WTC11 (cell line): ENCODE data around the gene CACHD1. TPM values are rescaled to one million over a fixed set of nuclear protein-coding genes. Genes with fewer than 3 reads are reported as not detected.

Experiments
- ATAC-seq: fragments of 200-7000 bp; cut with Tn5 transposase; 2 replicates; pipeline ENCODE4 v1.10.0; 2021; ENCODE audit warnings: mild to moderate bottlenecking, moderate library complexity
- CTCF ChIA-PET: fragments of 300-600 bp; sonication (Branson Sonifier 250); formaldehyde crosslinking; loops from one replicate; lab custom pipeline; 2021; ENCODE audit warnings: antibody characterized with exemption; lab: Charles Lee
- POLR2A ChIA-PET: fragments of 350-600 bp; sonication (Branson Sonifier 250); formaldehyde crosslinking; loops from one replicate; lab custom pipeline; 2021; ENCODE audit warnings: antibody characterized with exemption; lab: Charles Lee
- DNase-seq: peaks from one replicate; pipeline ENCODE4 v3.0.0; 2021; ENCODE audit warnings: low spot score
- H3K27ac Mint-ChIP-seq: 2 replicates; pipeline ENCODE4 v1.8.0; 2021; ENCODE audit warnings: mixed read lengths
- H3K27me3 Mint-ChIP-seq: 2 replicates; pipeline ENCODE4 v1.8.0; 2021; ENCODE audit warnings: low read depth, mild to moderate bottlenecking, moderate library complexity, mixed read lengths
- H3K36me3 Mint-ChIP-seq: 2 replicates; pipeline ENCODE4 v1.8.0; 2021; ENCODE audit warnings: mixed read lengths
- H3K4me1 Mint-ChIP-seq: 2 replicates; pipeline ENCODE4 v1.8.0; 2022; ENCODE audit warnings: mixed read lengths
- H3K4me3 Mint-ChIP-seq: 2 replicates; pipeline ENCODE4 v1.8.0; 2021; ENCODE audit warnings: mild to moderate bottlenecking, moderate library complexity, mixed read lengths
- H3K9me3 Mint-ChIP-seq: 2 replicates; pipeline ENCODE4 v1.8.0; 2021; ENCODE audit warnings: mixed read lengths
- ARID4B ChIP-seq: sonication (generic); formaldehyde crosslinking; IDR thresholded peaks from 2 replicates; pipeline ENCODE4 v1.8.0; 2023; ENCODE audit warnings: missing genetic modification reagents, mild to moderate bottlenecking, borderline replicate concordance
- ATF6 ChIP-seq: sonication (generic); formaldehyde crosslinking; IDR thresholded peaks from 2 replicates; pipeline ENCODE4 v1.8.1; 2023; ENCODE audit warnings: mild to moderate bottlenecking, missing genetic modification reagents
- CDX4 ChIP-seq: fragments of 250-450 bp; sonication (Bioruptor Pico); IDR thresholded peaks from 2 replicates; pipeline ENCODE4 v1.9.0; 2021; ENCODE audit warnings: moderate library complexity, mild to moderate bottlenecking, inconsistent platforms, borderline replicate concordance
- CTCF ChIP-seq: fragments of 200-600 bp; IDR thresholded peaks from 2 replicates; pipeline ENCODE4 v1.8.0; 2022; ENCODE audit warnings: antibody characterized with exemption
- ELF4 ChIP-seq: sonication (generic); formaldehyde crosslinking; IDR thresholded peaks from 2 replicates; pipeline ENCODE4 v1.8.1; 2022; ENCODE audit warnings: low read depth, mild to moderate bottlenecking, moderate library complexity, missing genetic modification reagents
- ESRRA ChIP-seq: sonication (generic); formaldehyde crosslinking; IDR thresholded peaks from 2 replicates; pipeline ENCODE4 v1.8.1; 2022; ENCODE audit warnings: mild to moderate bottlenecking, missing genetic modification reagents, borderline replicate concordance
- GABPB1 ChIP-seq: sonication (generic); formaldehyde crosslinking; IDR thresholded peaks from 2 replicates; pipeline ENCODE4 v1.8.1; 2023; ENCODE audit warnings: mild to moderate bottlenecking, missing genetic modification reagents
- MLX ChIP-seq: sonication (generic); formaldehyde crosslinking; IDR thresholded peaks from 2 replicates; pipeline ENCODE4 v1.8.1; 2023; ENCODE audit warnings: mild to moderate bottlenecking, missing genetic modification reagents, moderate library complexity
- NR3C1 ChIP-seq: sonication (generic); formaldehyde crosslinking; conservative IDR thresholded peaks from 2 replicates; pipeline ENCODE4 v1.8.1; 2023; ENCODE audit warnings: low read depth, mild to moderate bottlenecking, missing genetic modification reagents
- OVOL2 ChIP-seq: fragments of 250-450 bp; sonication (Bioruptor Pico); IDR thresholded peaks from 2 replicates; pipeline ENCODE4 v1.9.0; 2021; ENCODE audit warnings: mild to moderate bottlenecking, borderline replicate concordance
- RELA ChIP-seq: sonication (generic); formaldehyde crosslinking; IDR thresholded peaks from 2 replicates; pipeline ENCODE4 v1.8.1; 2022; ENCODE audit warnings: missing genetic modification reagents, mild to moderate bottlenecking, borderline replicate concordance
- ZNF121 ChIP-seq: sonication (generic); formaldehyde crosslinking; IDR thresholded peaks from 2 replicates; pipeline ENCODE4 v1.8.0; 2023; ENCODE audit warnings: missing genetic modification reagents
- ZNF671 ChIP-seq: fragments of 250-450 bp; sonication (Bioruptor Pico); IDR thresholded peaks from 2 replicates; pipeline ENCODE4 v1.8.0; 2021; ENCODE audit warnings: mild to moderate bottlenecking
- ZSCAN18 ChIP-seq: fragments of 250-450 bp; sonication (Bioruptor Pico); IDR thresholded peaks from 2 replicates; pipeline ENCODE4 v2.1.2; 2022; ENCODE audit warnings: mild to moderate bottlenecking, moderate library complexity
- total RNA-seq: library from RNA; stranded (reverse); gene quantifications from 3 replicates; pipeline ENCODE4 v1.2.3, GENCODE V29; 2021

Gene CACHD1
- total RNA-seq, 1 experiment from 2014 or later, result 26.3 TPM

GRCh38 chr1:64664299-64664698, 194.4 kb downstream of the CACHD1 start (continued):
- no peak for TF ChIP-seq CDX4 (CRISPR knock-in tag)
- TF ChIP-seq NR3C1 (CRISPR knock-in tag), result no peak
- TF ChIP-seq GABPB1, result no peak
- TF ChIP-seq OVOL2 (CRISPR knock-in tag), result no peak

- ChIA-PET POLR2A (no interaction called here), CTCF (interaction anchor here (0.6 kb wide), 1 partner anchor 597 kb away, joined by 3 read pairs; no protein-coding TSS in a partner anchor)
- Mint-ChIP-seq H3K27ac (no peak overlapping the region), H3K27me3 (no peaks in the 10 kb centered on the region), H3K4me3 (no peak overlapping the region), H3K36me3 (peaks cover 49% of the 10 kb centered on the region), H3K9me3 (no peaks in the 10 kb centered on the region), H3K4me1 (no peaks in the 10 kb centered on the region)
- no peak for DNase-seq
- TF ChIP-seq RELA (CRISPR knock-in tag), result no peak
- TF ChIP-seq ZNF121 (CRISPR knock-in tag), result no peak
- no peak for TF ChIP-seq ESRRA (CRISPR knock-in tag)
- ATAC-seq, result no peak
These were observed 199.3 kb downstream of the CACHD1 start for GRCh38 chr1:64669098-64669675.

- DNase-seq (no peak), ATAC-seq (no peak)
- ChIA-PET CTCF (interaction anchor here (0.6 to 1.3 kb wide), 6 partner anchors 10 to 407 kb away, joined by 3 to 6 read pairs (median 3); no protein-coding TSS in a partner anchor), POLR2A (no interaction called here)
- Mint-ChIP-seq H3K27ac (no peak overlapping the region), H3K36me3 (peaks cover 68% of the 10 kb centered on the region), H3K4me3 (no peak overlapping the region), H3K4me1 (no peaks in the 10 kb centered on the region), H3K9me3 (no peaks in the 10 kb centered on the region), H3K27me3 (no peaks in the 10 kb centered on the region)
- peak; percentile 64 for TF ChIP-seq CTCF
- no peak for TF ChIP-seq ZNF671 (CRISPR knock-in tag)
These were observed 205.9 kb downstream of the CACHD1 start for GRCh38 chr1:64675718-64676345.

- H3K4me3 Mint-ChIP-seq, result no peak overlapping the region
- POLR2A ChIA-PET, result no interaction called here
- H3K27ac Mint-ChIP-seq, result no peak overlapping the region
- ATAC-seq (no peak), DNase-seq (no peak)
- TF ChIP-seq ZSCAN18 (CRISPR knock-in tag) (no peak), ELF4 (no peak), ARID4B (CRISPR knock-in tag) (no peak), ATF6 (CRISPR knock-in tag) (no peak), MLX (no peak)
- H3K36me3 Mint-ChIP-seq, result peaks cover 74% of the 10 kb centered on the region
- CTCF ChIA-PET, result interaction anchor here (1.0 to 1.3 kb wide), 3 partner anchors 9 to 148 kb away, joined by 3 to 6 read pairs (median 3); no protein-coding TSS in a partner anchor
- H3K9me3 Mint-ChIP-seq, result no peaks in the 10 kb centered on the region
- H3K27me3 Mint-ChIP-seq, result no peaks in the 10 kb centered on the region
- no peaks in the 10 kb centered on the region for H3K4me1 Mint-ChIP-seq
These were observed 206.5 kb downstream of the CACHD1 start for GRCh38 chr1:64676386-64676785.
